ENCODE measurements around the gene DHFR2. TPM values are rescaled to one million over a fixed set of nuclear protein-coding genes. Genes with fewer than 3 reads are reported as not detected.
"Not testable (repeated sequence)": the region's sequence is repeated elsewhere in the genome, so short reads cannot be mapped to it uniquely, and the experiment has no call there.

Gene DHFR2
- total RNA-seq, 2 experiments from 2014 or later = 6.3 to 8.1 TPM

DNA sequence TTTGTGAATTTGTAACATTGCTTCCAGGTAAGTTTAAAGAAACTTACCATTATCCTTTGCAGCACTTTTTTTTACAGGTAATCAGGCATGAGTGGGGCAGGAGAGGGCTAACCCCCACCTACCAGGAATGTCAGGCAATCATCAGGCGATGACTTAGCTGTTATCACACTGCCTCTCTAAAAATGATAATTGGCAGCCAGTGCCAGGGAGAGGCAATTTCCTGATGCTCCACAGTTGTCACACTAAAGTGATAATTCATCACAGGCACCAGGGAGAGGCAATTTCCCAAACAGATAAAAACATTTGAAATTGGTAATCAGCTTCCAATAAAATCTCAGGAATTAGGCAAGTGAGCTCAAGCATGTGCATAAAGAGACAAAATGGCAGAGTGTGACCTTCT is 26.4 kb upstream of the DHFR2 start:
- Mint-ChIP-seq H3K27ac (no peak overlapping the region), H3K36me3 (ENCODE audit: low read depth) (peaks cover 34% of the 10 kb centered on the region), H3K9me3 (no peaks in the 10 kb centered on the region), H3K4me1 (ENCODE audit: low read depth) (no peaks in the 10 kb centered on the region), H3K4me3 (no peak overlapping the region), H3K27me3 (no peaks in the 10 kb centered on the region)
- ChIA-PET CTCF (no interaction called here), POLR2A (no interaction called here)
- intact Hi-C loops (cut with micrococcal nuclease) = no loop called here
- DNase-seq (no peak), ATAC-seq (no peak)
- TF ChIP-seq, protein P1, sequence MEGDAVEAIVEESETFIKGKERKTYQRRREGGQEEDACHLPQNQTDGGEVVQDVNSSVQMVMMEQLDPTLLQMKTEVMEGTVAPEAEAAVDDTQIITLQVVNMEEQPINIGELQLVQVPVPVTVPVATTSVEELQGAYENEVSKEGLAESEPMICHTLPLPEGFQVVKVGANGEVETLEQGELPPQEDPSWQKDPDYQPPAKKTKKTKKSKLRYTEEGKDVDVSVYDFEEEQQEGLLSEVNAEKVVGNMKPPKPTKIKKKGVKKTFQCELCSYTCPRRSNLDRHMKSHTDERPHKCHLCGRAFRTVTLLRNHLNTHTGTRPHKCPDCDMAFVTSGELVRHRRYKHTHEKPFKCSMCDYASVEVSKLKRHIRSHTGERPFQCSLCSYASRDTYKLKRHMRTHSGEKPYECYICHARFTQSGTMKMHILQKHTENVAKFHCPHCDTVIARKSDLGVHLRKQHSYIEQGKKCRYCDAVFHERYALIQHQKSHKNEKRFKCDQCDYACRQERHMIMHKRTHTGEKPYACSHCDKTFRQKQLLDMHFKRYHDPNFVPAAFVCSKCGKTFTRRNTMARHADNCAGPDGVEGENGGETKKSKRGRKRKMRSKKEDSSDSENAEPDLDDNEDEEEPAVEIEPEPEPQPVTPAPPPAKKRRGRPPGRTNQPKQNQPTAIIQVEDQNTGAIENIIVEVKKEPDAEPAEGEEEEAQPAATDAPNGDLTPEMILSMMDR (IDR thresholded peaks at IDR 0.05) = no peak

GRCh38 chr3:94083261-94083660 is 20.5 kb upstream of the DHFR2 start:
- peaks cover 40% of the 10 kb centered on the region for H3K4me1 Mint-ChIP-seq (ENCODE audit: low read depth)
- ATAC-seq (peak; percentile 24), DNase-seq (peak; percentile 11)
- H3K36me3 Mint-ChIP-seq (ENCODE audit: low read depth) = peaks cover 18% of the 10 kb centered on the region
- no peak overlapping the region for H3K4me3 Mint-ChIP-seq
- TF ChIP-seq, protein P1 (IDR thresholded peaks at IDR 0.05) = no peak
- ChIA-PET POLR2A (no interaction called here), CTCF (no interaction called here)
- H3K9me3 Mint-ChIP-seq = no peaks in the 10 kb centered on the region
- H3K27me3 Mint-ChIP-seq = no peaks in the 10 kb centered on the region
- intact Hi-C loops (cut with micrococcal nuclease) = no loop called here
- H3K27ac Mint-ChIP-seq = no peak overlapping the region

DNA sequence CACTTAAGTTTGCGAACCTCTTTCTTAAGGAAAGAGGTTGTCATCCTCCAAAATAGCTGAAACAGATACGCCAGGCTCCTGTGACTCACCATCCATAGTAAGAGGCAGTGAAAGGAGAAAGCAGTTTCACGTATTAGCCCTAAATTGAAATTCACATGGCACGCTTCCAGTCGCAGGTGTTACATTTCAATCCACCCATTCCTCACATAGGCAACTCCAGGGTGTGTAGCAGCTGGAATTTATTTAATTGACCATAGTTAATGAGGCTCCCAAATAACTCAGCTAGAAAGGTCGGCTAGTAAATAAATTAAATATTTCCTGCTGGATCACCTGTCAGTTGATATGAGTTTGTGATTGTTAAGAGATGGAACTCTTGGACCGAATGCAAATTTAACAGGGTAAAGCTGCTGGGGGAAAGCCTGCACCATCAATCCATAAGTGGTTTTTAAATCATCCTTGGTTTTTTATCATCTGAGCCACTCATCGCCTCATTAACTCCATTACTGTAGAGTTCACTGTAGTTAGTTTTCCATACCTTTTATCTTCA is 19.7 kb upstream of the DHFR2 start:
- intact Hi-C loops (cut with micrococcal nuclease) = no loop called here
- no peaks in the 10 kb centered on the region for H3K27me3 Mint-ChIP-seq
- H3K9me3 Mint-ChIP-seq = no peaks in the 10 kb centered on the region
- no peak overlapping the region for H3K4me3 Mint-ChIP-seq
- TF ChIP-seq, protein P1 (IDR thresholded peaks at IDR 0.05) = no peak
- ChIA-PET POLR2A (interaction anchor here (1.9 kb wide), 1 partner anchor 20 kb away, joined by 5 read pairs; the partner anchor contains the start of genes DHFR2 and NSUN3), CTCF (interaction anchor here (1.2 to 1.3 kb wide), 3 partner anchors 9 to 109 kb away, joined by 3 to 6 read pairs (median 3); partner anchors contain the start of gene PROS1)
- H3K4me1 Mint-ChIP-seq (ENCODE audit: low read depth) = peaks cover 47% of the 10 kb centered on the region
- DNase-seq = no peak
- H3K36me3 Mint-ChIP-seq (ENCODE audit: low read depth) = peaks cover 11% of the 10 kb centered on the region
- no peak for ATAC-seq
- H3K27ac Mint-ChIP-seq = no peak overlapping the region

DNA sequence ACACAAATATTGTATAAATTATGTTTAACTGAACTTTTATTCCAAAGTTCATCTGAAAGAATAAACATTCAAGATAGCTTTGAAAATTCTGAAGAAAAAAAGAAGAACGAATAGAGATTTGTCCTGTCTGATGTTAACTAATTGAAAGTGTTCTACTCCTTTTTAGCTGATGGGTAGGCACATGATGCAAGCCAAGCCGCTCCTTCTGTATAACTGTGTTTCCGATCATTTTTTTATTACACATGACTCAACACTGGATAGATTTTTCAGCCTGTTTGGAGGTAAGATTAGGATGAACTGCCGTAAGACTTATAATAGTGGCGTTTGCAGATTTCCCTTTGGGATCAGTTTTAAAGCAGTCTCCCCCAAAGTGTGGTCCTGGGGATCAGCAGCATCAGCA is 19.2 kb upstream of the DHFR2 start:
- Mint-ChIP-seq H3K4me1 (ENCODE audit: low read depth) (peaks cover 48% of the 10 kb centered on the region), H3K36me3 (ENCODE audit: low read depth) (peaks cover 14% of the 10 kb centered on the region), H3K27ac (no peak overlapping the region), H3K27me3 (no peaks in the 10 kb centered on the region), H3K4me3 (no peak overlapping the region), H3K9me3 (no peaks in the 10 kb centered on the region)
- ATAC-seq (no peak), DNase-seq (no peak)
- intact Hi-C loops (cut with micrococcal nuclease) = no loop called here
- ChIA-PET POLR2A (interaction anchor here (0.9 to 1.9 kb wide), 2 partner anchors 9 to 19 kb away, joined by 3 to 5 read pairs; partner anchors contain the start of genes DHFR2 and NSUN3), CTCF (interaction anchor here (1.2 to 1.3 kb wide), 3 partner anchors 10 to 108 kb away, joined by 3 to 6 read pairs (median 3); partner anchors contain the start of gene PROS1)
- TF ChIP-seq, protein P1 (IDR thresholded peaks at IDR 0.05) = no peak

- ATAC-seq; H3K9me3 Mint-ChIP-seq; intact Hi-C loops (cut with micrococcal nuclease); H3K27ac Mint-ChIP-seq; H3K27me3 Mint-ChIP-seq; H3K4me3 Mint-ChIP-seq: not testable (repeated sequence)
- ChIA-PET POLR2A (interaction anchor here (1.9 kb wide), 1 partner anchor 18 kb away, joined by 5 read pairs; the partner anchor contains the start of genes DHFR2 and NSUN3), CTCF (interaction anchor here (1.1 kb wide), 1 partner anchor 11 kb away, joined by 6 read pairs; no protein-coding TSS in a partner anchor)
- H3K36me3 Mint-ChIP-seq (ENCODE audit: low read depth) = peaks cover 21% of the 10 kb centered on the region
- DNase-seq = peak; percentile 13
- peaks cover 54% of the 10 kb centered on the region for H3K4me1 Mint-ChIP-seq (ENCODE audit: low read depth)
These were observed 17.8 kb upstream of the DHFR2 start for GRCh38 chr3:94080552-94080951.

Data from activated CD8-positive, alpha-beta T cell treated with anti-CD3 and anti-CD28 coated beads for 36 hours (primary cell).